Retinal pigment epithelial cell (primary cell): ENCODE measurements around the gene LGALS8.

Experiments
- DNase-seq: peaks from one replicate; pipeline ENCODE4 v3.0.0-alpha.2; 2010; ENCODE audit warnings: low read depth
- H3K4me3 ChIP-seq: 2 replicates; pipeline ENCODE4 v1.5.1; 2011; ENCODE audit warnings: mild to moderate bottlenecking, low read length, control low read depth, moderate library complexity
- CTCF ChIP-seq: conservative IDR thresholded peaks from 2 replicates; pipeline ENCODE4 v1.5.1; 2011; ENCODE audit warnings: low read depth, low read length, control low read depth, inconsistent platforms

The LGALS8 gene

GRCh38 chr1:236491469-236492136 lies 32.2 kb upstream of the LGALS8 start:
- no peak overlapping the region for H3K4me3 ChIP-seq

GRCh38 chr1:236492378-236492777 lies 31.4 kb upstream of the LGALS8 start:
- DNase-seq, result no peak
- H3K4me3 ChIP-seq, result no peak overlapping the region
- TF ChIP-seq CTCF, result no peak

More at GRCh38 chr1:236491469-236492136, 32.2 kb upstream of the LGALS8 start:
- DNase-seq, result no peak
- TF ChIP-seq CTCF, result no peak

GRCh38 chr1:236494082-236494481 lies 29.7 kb upstream of the LGALS8 start:
- TF ChIP-seq CTCF, result no peak

GRCh38 chr1:236494586-236495466 lies 29.0 kb upstream of the LGALS8 start:
- no peak for TF ChIP-seq CTCF
- no peak for DNase-seq
- no peak overlapping the region for H3K4me3 ChIP-seq

More at GRCh38 chr1:236494082-236494481, 29.7 kb upstream of the LGALS8 start:
- no peak overlapping the region for H3K4me3 ChIP-seq
- DNase-seq, result no peak

GRCh38 chr1:236495467-236496112 lies 28.2 kb upstream of the LGALS8 start:
- H3K4me3 ChIP-seq, result no peak overlapping the region
- no peak for DNase-seq
- no peak for TF ChIP-seq CTCF

GRCh38 chr1:236497908-236498307 lies 25.9 kb upstream of the LGALS8 start:
- H3K4me3 ChIP-seq, result no peak overlapping the region

More at GRCh38 chr1:236497908-236498307, 25.9 kb upstream of the LGALS8 start:
- no peak for TF ChIP-seq CTCF
- no peak for DNase-seq
